ENCODE measurements around the gene HOXC11.
A peak's percentile ranks its signal among the peaks of the same experiment; 100 is the strongest.

HOXC11 gene

DNA sequence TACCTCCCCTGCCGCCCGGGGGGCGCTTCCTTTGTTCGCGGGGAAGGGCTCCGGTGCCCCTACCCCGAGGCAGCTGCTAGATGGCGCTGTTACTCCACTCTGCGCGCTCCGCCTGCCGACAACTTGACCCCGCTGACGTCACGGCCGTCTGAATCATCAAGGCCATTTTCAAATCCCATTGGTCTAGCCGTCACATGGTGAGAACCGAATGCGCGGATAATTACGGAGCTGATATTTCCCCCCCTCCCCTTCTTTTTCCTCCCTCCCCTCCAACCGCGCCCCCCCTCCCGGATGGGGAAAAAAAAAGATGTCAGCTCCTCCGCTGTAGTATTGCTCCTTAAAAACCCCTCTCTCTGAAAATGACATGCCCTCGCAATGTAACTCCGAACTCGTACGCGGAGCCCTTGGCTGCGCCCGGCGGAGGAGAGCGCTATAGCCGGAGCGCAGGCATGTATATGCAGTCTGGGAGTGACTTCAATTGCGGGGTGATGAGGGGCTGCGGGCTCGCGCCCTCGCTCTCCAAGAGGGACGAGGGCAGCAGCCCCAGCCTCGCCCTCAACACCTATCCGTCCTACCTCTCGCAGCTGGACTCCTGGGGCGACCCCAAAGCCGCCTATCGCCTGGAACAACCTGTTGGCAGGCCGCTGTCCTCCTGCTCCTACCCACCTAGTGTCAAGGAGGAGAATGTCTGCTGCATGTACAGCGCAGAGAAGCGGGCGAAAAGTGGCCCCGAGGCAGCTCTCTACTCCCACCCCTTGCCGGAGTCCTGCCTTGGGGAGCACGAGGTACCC, 12.2 kb downstream of the HOXC11 start, which contains the start of gene HOXC10:
Gene HOXC10 (plus strand): TSS at position 246 of the 791 bp plus-strand sequence. CDS start 114 bp downstream, at position 360.
- peak; percentile 87 for DNase-seq

GRCh38 chr12:53985692-53985993, 12.7 kb downstream of the HOXC11 start:
- peak; percentile 85 for DNase-seq

DNA sequence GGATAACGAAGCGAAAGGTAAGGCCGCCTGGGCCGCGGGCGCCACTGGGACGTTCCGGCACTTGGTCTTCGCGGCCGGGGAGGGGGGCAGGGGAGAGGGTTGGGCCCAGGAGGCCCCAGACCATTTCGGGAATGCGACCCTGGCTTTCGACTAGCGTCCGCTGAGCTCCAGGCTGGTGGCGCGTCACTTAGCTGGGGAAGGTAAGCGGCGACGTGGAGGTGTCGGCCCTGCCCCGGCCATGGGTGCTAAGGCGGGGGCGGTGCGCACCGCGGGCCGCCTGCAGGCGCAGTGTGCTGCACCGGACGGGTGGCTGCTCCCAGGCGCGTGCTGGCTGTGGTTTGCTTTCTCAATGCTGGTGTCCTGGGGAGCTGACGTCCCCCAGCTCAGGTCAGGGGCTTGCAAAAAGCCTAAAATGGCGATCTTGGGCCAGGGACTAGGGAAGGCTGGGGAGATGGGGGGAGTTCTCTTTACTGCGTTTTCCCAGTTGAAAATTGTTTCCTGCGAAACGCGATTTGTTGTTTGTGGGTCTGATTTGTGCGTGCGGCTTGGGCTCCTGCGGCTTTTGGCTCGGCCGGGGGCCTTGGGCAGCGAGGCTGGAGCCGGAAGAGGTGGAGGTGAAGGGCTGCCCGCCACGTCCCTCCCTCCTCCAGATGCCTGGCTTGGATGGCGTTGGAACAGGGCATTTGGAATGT, 13.2 kb downstream of the HOXC11 start:
- peak; percentile 88 for DNase-seq

DNA sequence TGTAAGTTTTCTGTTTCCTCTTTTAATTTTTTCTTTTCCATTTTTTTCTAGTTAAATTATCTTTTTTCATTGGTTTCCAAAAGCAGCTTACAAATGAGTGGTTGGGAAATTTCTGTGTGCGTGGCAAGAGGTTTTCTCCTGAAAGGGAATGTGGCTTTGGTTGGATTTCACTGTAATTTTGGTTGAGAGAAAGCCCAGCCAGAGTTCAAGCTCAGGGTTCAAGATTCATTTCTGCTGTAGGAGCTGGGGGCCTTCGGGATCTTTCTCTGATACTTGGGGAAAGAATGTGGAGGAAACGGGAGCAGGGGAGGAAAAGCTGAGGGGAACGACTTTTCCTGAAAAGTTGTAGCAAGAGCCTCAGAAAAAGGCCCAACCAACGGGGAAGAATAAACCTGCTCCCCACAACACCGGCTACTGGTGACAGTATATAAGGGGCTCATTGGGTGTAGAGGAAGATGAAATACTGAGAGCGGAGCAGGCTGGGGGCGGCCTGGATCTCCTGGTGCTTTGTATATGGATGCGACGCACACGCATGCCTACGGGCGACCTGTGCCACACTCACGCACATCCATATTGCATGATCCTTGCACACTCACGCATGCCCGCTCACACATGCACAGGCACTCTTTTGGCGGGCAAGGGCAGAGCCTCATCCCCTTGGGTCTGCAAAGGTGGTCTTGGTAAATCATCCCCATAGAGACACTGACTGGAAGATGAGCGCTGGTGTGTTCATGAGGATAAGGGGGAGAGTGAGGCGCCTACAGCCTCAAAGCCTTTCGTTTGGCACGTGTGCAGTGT, 14.0 kb downstream of the HOXC11 start:
- DNase-seq = no peak

GRCh38 chr12:53987787-53988230, 14.9 kb downstream of the HOXC11 start:
- no peak for DNase-seq

DNA sequence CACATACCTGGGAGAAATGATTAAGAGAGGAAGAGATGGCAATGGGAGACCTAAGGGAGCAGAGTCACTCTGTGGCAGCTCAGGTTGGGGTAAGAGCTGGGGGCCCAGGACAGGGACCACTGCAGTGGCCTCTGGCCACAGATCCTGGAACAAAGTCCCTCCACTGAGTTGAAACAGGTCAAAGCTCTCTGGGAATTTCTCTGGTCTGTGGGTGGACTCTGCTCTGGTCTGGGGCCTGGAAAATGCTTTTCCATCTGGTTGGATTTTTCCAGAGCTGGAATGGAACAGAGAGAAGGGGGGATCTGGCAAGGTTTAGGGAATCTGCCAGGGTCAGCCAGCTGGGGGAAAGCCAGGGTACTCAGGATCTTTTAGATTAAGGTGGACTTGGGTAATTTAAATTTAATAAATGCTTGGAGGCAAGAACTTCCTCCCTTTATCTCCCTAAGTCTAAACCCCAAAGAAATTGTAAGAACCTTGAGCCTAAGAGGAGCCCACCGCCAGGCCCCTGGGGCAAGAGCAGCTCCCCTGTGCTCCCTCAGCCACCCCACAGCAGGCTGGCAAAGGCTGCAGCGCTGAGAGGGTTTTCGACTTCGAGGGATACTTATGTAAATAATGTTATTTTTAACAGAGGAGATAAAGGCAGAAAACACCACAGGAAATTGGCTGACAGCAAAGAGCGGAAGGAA, 15.8 kb downstream of the HOXC11 start:
- no peak for DNase-seq

- no peak for DNase-seq
These were observed 16.5 kb downstream of the HOXC11 start for GRCh38 chr12:53989227-53990113.

DNA sequence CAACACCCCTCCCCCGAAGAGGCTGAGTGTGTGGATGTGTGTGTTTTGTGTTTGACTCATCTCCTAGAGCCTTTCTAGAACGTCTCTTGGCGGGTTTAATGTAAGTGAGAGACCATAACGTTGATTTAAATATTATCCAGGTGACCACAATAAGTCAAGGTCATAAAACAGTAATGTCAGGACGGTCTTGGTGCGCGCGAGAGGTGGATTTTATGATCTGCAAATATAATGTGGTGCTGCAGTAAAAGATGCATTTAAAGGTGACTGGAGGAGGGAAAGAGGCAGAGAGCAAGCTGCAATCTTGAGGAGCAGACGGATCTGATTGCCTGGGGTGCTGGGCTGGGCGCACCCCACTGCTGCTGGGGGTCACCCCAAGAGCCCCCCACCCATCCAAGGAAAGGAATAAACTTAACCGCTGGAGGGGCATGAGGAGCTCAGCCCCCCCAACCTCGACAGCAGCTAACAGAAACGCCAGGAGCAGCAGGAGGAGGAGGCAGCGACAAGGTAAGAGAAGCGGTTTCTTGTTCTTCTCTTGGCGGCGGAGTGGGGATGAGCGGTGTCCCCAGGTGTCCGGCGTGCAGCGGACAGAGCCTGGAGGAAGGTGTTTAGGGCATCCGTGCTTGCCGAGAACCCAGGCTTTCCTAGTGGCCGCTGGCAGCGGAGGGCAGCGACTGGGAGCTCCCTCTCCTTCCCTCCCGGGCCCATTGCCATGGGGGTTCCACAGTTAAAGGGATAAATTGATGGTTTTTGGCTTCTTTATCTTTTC, 17.6 kb downstream of the HOXC11 start:
- DNase-seq = peak; percentile 81

DNA sequence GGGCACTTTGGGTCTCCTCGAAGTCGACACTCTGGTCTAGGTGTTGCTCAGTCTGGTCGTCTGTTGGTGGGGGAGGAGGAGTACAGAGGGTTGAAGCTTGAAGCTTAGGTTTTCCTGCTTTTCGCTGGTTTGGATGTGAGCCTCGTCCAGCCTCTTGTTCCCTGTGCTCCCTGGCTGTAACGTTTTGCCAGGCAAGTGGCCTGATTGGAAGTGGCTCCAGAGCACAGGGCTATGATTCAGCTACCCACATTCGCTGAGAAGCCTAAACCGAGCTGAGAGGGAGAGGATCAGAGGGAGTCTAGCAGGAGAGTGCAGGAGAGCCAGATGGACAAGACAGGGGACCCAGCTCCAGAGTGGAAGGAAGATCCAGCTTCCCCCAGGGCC, 18.1 kb downstream of the HOXC11 start:
- DNase-seq = no peak

DNA sequence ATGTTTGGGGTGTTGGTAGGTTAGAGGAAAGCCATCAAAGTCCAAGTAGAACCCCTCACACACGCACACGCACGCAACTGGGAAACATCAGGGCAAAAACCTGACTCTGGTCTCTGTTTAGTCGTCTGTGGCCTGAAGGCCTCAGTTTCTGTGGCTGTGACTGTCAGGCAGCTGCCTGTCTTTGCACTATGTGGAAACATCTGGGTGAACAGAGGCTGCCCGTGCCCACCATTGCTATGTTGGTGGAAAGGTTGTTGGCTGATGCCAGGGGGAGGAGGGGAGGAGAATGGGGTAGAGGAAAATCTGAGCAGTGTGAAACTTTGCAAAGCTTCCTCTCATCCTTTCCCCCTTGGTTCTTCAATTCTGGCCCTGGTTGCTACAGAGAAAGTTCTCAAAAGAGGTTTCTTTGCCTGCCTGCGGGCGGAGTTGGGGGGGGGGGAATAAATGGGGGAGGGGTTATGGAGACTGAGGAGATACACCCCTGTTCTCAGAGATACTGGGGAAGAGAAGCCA, 19.5 kb downstream of the HOXC11 start:
- no peak for DNase-seq

- DNase-seq = no peak
These were observed 20.5 kb downstream of the HOXC11 start for GRCh38 chr12:53993162-53994008.

DNA sequence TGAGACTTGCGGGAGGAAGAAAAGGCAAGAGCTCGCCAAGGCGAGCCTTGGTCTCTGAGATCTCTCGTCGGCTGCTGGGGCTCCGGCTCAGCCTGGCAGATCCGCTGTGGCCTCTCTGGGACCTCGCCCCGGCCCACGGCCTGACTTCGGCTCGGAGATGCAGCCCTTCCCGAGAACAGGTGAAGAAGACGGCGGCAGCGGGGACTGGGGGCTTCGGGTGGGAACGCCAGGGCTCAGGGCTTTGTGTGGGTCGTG, 21.0 kb downstream of the HOXC11 start:
- no peak for DNase-seq

DNA sequence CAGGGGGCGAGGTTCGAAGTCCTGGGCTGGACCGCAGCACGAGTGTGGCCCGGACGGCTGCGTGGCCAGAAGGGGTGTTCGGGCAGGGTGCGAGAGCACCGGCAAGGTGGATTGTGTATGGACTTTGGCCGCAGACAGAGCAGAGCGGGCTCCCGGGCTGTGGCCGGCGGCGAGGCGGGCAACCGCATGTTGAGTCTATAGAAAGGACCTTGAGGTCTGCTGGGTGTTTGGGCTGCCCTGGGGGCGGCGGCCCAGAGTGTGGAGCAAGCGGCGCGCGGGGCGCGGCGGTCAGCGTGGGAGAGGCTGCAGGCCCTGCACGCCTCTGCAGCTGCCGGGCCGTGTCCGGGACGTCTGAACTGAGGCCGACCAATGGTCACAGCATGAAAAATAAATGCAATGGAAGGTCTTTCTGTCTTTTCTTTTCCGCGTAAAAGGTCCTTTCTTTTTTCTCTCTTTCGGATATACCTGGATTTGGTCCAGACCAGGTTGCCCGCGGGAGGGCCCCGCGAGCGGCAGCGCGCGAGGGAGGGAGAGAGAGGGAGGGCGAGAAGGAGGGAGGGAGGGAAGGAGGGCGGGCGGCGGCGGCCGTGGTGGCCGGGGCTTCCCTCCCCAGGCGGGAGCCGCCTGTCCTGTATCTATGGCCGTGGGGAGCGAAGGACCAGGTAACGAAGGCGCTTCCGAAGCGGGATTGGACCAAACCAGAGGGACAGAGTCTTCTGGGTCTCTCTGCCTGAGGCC, 21.5 kb downstream of the HOXC11 start:
- DNase-seq = peak; percentile 93

DNA sequence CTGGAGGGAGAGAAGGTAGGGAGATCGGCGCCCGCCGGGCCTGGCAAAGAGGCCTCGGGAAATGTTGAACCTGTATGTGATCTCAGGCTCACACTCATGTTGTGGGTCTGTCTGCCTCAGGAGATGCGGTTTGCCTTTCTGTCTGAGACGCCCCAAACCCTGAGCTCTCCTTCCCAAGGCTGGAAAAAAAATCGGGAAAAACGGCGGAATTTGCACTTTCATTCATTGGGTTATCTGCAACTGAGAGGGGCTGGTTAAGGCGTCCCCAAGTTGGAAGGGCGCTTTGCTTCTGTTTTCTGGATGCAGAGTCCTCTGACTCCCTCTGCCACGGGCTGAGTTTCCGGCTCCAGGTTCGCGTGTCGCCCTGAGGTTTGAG, 22.1 kb downstream of the HOXC11 start:
- no peak for DNase-seq

GRCh38 chr12:53995378-53996239, 22.7 kb downstream of the HOXC11 start:
- DNase-seq = peak; percentile 86

- DNase-seq = no peak
These were observed 23.6 kb downstream of the HOXC11 start for GRCh38 chr12:53996240-53997203.
